Neural cell (in vitro differentiated cells): ENCODE results near the gene DDX54. TPM values are rescaled to one million over a fixed set of nuclear protein-coding genes. Genes with fewer than 3 reads are reported as not detected.

ENCODE experiments used
- H2AFZ ChIP-seq: fragments of 200-600, 300-800 bp; sonication (generic), shearing (Covaris generic); 2 replicates; pipeline ENCODE4 v1.6.0; 2014; ENCODE audit warnings: low read depth, mild to moderate bottlenecking, antibody characterized with exemption, low read length, moderate library complexity
- H3F3A ChIP-seq: fragments of 200-600 bp; shearing (Covaris generic); 2 replicates; pipeline ENCODE4 v1.6.1; 2016; ENCODE audit warnings: mild to moderate bottlenecking, moderate library complexity, mixed read lengths, antibody characterized with exemption, low read length; ENCODE audit not compliant: insufficient read depth, poor library complexity, severe bottlenecking
- H3K27ac ChIP-seq: fragments of 200-600, 300-800 bp; sonication (generic), shearing (Covaris generic); 2 replicates; pipeline ENCODE4 v1.5.1; 2014; ENCODE audit warnings: mild to moderate bottlenecking, low read length, moderate library complexity
- H3K27me3 ChIP-seq: fragments of 300-800, 200-600 bp; sonication (generic), shearing (Covaris generic); 2 replicates; pipeline ENCODE4 v1.6.0; 2014; ENCODE audit warnings: mild to moderate bottlenecking, low read depth, low read length, moderate library complexity; ENCODE audit not compliant: insufficient read depth
- H3K36me3 ChIP-seq: fragments of 300-800, 200-600 bp; sonication (generic), shearing (Covaris generic); 2 replicates; pipeline ENCODE4 v1.5.1; 2014; ENCODE audit warnings: mild to moderate bottlenecking, antibody characterized with exemption, low read length, moderate library complexity; ENCODE audit not compliant: insufficient read depth
- H3K4me2 ChIP-seq: fragments of 300-800, 200-600 bp; sonication (generic), shearing (Covaris generic); 2 replicates; pipeline ENCODE4 v1.6.0; 2014; ENCODE audit warnings: mild to moderate bottlenecking, low read length
- H3K4me3 ChIP-seq: fragments of 300-800, 200-600 bp; sonication (generic), shearing (Covaris generic); 2 replicates; pipeline ENCODE4 v1.5.1; 2014; ENCODE audit warnings: mild to moderate bottlenecking, low read length, moderate library complexity
- H3K79me2 ChIP-seq: fragments of 200-600 bp; shearing (Covaris generic); replicated peaks from 2 replicates; pipeline ENCODE4 v1.6.0; 2014; ENCODE audit warnings: mild to moderate bottlenecking, low read length, moderate library complexity; ENCODE audit not compliant: insufficient read depth
- H3K9ac ChIP-seq: fragments of 300-800, 200-600 bp; sonication (generic), shearing (Covaris generic); 2 replicates; pipeline ENCODE4 v1.6.1; 2016; ENCODE audit warnings: mild to moderate bottlenecking, low read length, mixed read lengths
- H3K9me2 ChIP-seq: fragments of 200-600 bp; shearing (Covaris generic); 2 replicates; pipeline ENCODE4 v1.6.1; 2016; ENCODE audit warnings: mild to moderate bottlenecking, low read length, mixed read lengths; ENCODE audit not compliant: insufficient read depth
- H3K9me3 ChIP-seq: fragments of 200-600, 300-800 bp; sonication (generic), shearing (Covaris generic); 2 replicates; pipeline ENCODE4 v1.6.1; 2016; ENCODE audit warnings: mild to moderate bottlenecking, mixed run types, low read length, moderate library complexity, mixed read lengths
- H4K20me1 ChIP-seq: fragments of 200-600 bp; shearing (Covaris generic); 2 replicates; pipeline ENCODE4 v1.6.1; 2016; ENCODE audit warnings: mild to moderate bottlenecking, mixed run types; ENCODE audit not compliant: insufficient read depth
- EP300 ChIP-seq: fragments of 450-650 bp; conservative IDR thresholded peaks from 2 replicates; pipeline ENCODE4 v1.6.1; 2014; ENCODE audit warnings: antibody characterized with exemption, mild to moderate bottlenecking, moderate library complexity; ENCODE audit not compliant: poor library complexity, severe bottlenecking
- EZH2 ChIP-seq: fragments of 200-600, 300-800 bp; shearing (Covaris generic), sonication (generic); IDR thresholded peaks from 2 replicates; pipeline ENCODE4 v1.6.1; 2014; ENCODE audit warnings: antibody characterized with exemption, low read length, borderline replicate concordance, mild to moderate bottlenecking; ENCODE audit not compliant: insufficient read depth, poor library complexity, severe bottlenecking
- MXI1 ChIP-seq: fragments of 450-650 bp; conservative IDR thresholded peaks from 2 replicates; pipeline ENCODE4 v1.6.1; 2014; ENCODE audit warnings: antibody characterized with exemption, mild to moderate bottlenecking; ENCODE audit not compliant: poor library complexity, severe bottlenecking
- POLR2AphosphoS5 ChIP-seq: IDR thresholded peaks from 2 replicates; pipeline ENCODE4 v1.6.1; 2012
- RAD21 ChIP-seq: fragments of 450-650 bp; conservative IDR thresholded peaks from 2 replicates; pipeline ENCODE4 v1.6.1; 2014; ENCODE audit warnings: antibody characterized with exemption, mild to moderate bottlenecking, moderate library complexity
- REST ChIP-seq: IDR thresholded peaks from 2 replicates; pipeline ENCODE4 v1.6.1; 2012; ENCODE audit warnings: borderline replicate concordance
- SMC3 ChIP-seq: fragments of 450-650 bp; conservative IDR thresholded peaks from 2 replicates; pipeline ENCODE4 v1.6.1; 2014; ENCODE audit warnings: antibody characterized with exemption, mild to moderate bottlenecking, moderate library complexity; ENCODE audit not compliant: poor library complexity
- TAF1 ChIP-seq: IDR thresholded peaks from 2 replicates; pipeline ENCODE4 v1.6.1; 2012; ENCODE audit warnings: low read depth
- polyA plus RNA-seq: library from polyadenylated mRNA; depleted of rRNA; stranded (reverse); fragments of >200 nt; gene quantifications from 2 replicates; pipeline ENCODE4 v1.2.3, GENCODE V29; 2014
- TF ChIP-seq, protein P1 (sequence below): fragments of 450-650 bp; IDR thresholded peaks from 2 replicates; pipeline ENCODE4 v1.5.1; 2014; ENCODE audit warnings: antibody characterized with exemption, mild to moderate bottlenecking, moderate library complexity; ENCODE audit not compliant: poor library complexity, severe bottlenecking

The DDX54 gene
- polyA plus RNA-seq, 1 donor from 2014 or later, result 63.3 TPM

GRCh38 chr12:113111247-113111646 is 74.0 kb downstream of the DDX54 start:
- Histone ChIP-seq H3F3A (no peaks in the 10 kb centered on the region), H3K9ac (no peak overlapping the region), H3K4me2 (no peak overlapping the region), H3K27me3 (no peaks in the 10 kb centered on the region), H3K36me3 (no peaks in the 10 kb centered on the region), H4K20me1 (no peaks in the 10 kb centered on the region), H3K79me2 (no peaks in the 10 kb centered on the region), H3K9me2 (no peaks in the 10 kb centered on the region), H3K4me3 (no peak overlapping the region), H3K27ac (no peak overlapping the region), H3K9me3 (no peaks in the 10 kb centered on the region), H2AFZ (no peak overlapping the region)
- TF ChIP-seq POLR2AphosphoS5, result no peak
- TF ChIP-seq RAD21, result no peak
- no peak for TF ChIP-seq EZH2
- TF ChIP-seq SMC3, result no peak
- TF ChIP-seq REST, result no peak

- H3K4me3 ChIP-seq, result no peak overlapping the region
- no peaks in the 10 kb centered on the region for H3K9me2 ChIP-seq
- H3K9me3 ChIP-seq, result no peaks in the 10 kb centered on the region
- no peak overlapping the region for H2AFZ ChIP-seq
- no peak overlapping the region for H3K4me2 ChIP-seq
- no peaks in the 10 kb centered on the region for H3K36me3 ChIP-seq
- TF ChIP-seq SMC3 (no peak), EP300 (no peak), MXI1 (no peak), TAF1 (no peak)
- H3K27me3 ChIP-seq, result no peaks in the 10 kb centered on the region
- H3F3A ChIP-seq, result no peaks in the 10 kb centered on the region
- no peaks in the 10 kb centered on the region for H3K79me2 ChIP-seq
- H3K9ac ChIP-seq, result no peak overlapping the region
- no peaks in the 10 kb centered on the region for H4K20me1 ChIP-seq
- no peak overlapping the region for H3K27ac ChIP-seq
Measured at GRCh38 chr12:113109872-113110599, 75.2 kb downstream of the DDX54 start.

- no peaks in the 10 kb centered on the region for H3K9me2 ChIP-seq
- H3K9me3 ChIP-seq, result no peaks in the 10 kb centered on the region
- no peak overlapping the region for H3K4me2 ChIP-seq
- no peaks in the 10 kb centered on the region for H3K79me2 ChIP-seq
- H2AFZ ChIP-seq, result no peak overlapping the region
- no peak overlapping the region for H3K4me3 ChIP-seq
- H3F3A ChIP-seq, result no peaks in the 10 kb centered on the region
- H3K27ac ChIP-seq, result no peak overlapping the region
- no peak overlapping the region for H3K9ac ChIP-seq
- TF ChIP-seq EZH2, result no peak
- TF ChIP-seq, protein P1, sequence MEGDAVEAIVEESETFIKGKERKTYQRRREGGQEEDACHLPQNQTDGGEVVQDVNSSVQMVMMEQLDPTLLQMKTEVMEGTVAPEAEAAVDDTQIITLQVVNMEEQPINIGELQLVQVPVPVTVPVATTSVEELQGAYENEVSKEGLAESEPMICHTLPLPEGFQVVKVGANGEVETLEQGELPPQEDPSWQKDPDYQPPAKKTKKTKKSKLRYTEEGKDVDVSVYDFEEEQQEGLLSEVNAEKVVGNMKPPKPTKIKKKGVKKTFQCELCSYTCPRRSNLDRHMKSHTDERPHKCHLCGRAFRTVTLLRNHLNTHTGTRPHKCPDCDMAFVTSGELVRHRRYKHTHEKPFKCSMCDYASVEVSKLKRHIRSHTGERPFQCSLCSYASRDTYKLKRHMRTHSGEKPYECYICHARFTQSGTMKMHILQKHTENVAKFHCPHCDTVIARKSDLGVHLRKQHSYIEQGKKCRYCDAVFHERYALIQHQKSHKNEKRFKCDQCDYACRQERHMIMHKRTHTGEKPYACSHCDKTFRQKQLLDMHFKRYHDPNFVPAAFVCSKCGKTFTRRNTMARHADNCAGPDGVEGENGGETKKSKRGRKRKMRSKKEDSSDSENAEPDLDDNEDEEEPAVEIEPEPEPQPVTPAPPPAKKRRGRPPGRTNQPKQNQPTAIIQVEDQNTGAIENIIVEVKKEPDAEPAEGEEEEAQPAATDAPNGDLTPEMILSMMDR, result no peak
- no peak for TF ChIP-seq SMC3
- no peak for TF ChIP-seq REST
- TF ChIP-seq TAF1, result no peak
- TF ChIP-seq MXI1, result no peak
- no peak for TF ChIP-seq POLR2AphosphoS5
- TF ChIP-seq RAD21, result no peak
- no peak for TF ChIP-seq EP300
- H3K27me3 ChIP-seq, result no peaks in the 10 kb centered on the region
- no peaks in the 10 kb centered on the region for H3K36me3 ChIP-seq
- no peaks in the 10 kb centered on the region for H4K20me1 ChIP-seq
Measured at GRCh38 chr12:113109360-113109759, 75.9 kb downstream of the DDX54 start.
